Neural progenitor cell (in vitro differentiated cells): ENCODE results near the gene PLCG1.

ENCODE experiments used
- CTCF ChIP-seq: fragments of 200-600 bp; sonication (generic); IDR thresholded peaks from 2 replicates; pipeline ENCODE4 v1.5.1; 2017; ENCODE audit warnings: antibody characterized with exemption, mild to moderate bottlenecking
- EZH2 ChIP-seq: fragments of 200-600 bp; sonication (generic); IDR thresholded peaks from 2 replicates; pipeline ENCODE4 v1.6.1; 2017; ENCODE audit warnings: antibody characterized with exemption, mild to moderate bottlenecking, moderate library complexity
- EZH2phosphoT487 ChIP-seq: fragments of 200-600 bp; sonication (generic); IDR thresholded peaks from 2 replicates; pipeline ENCODE4 v1.6.1; 2017; ENCODE audit warnings: antibody characterized with exemption

GRCh38 chr20:41142245-41142644 is 4.9 kb downstream of the PLCG1 start:
- TF ChIP-seq CTCF (no peak), EZH2 (no peak), EZH2phosphoT487 (no peak)
